GM21723 (cell line): ENCODE measurements around the gene PUDP.
"Not testable (repeated sequence)": the region's sequence is repeated elsewhere in the genome, so short reads cannot be mapped to it uniquely, and the experiment has no call there.

ENCODE experiments used
- ATAC-seq: cut with Tn5 transposase; IDR thresholded peaks from one replicate; pipeline ENCODE4 v1.9.1; 2021; ENCODE audit warnings: mild to moderate bottlenecking, moderate library complexity; ENCODE audit not compliant: unreplicated experiment

Gene PUDP

GRCh38 chrX:7110821-7111276 is 37.1 kb downstream of the PUDP start:
- peak; percentile 54 for ATAC-seq

- peak; percentile 60 for ATAC-seq
These were observed 37.8 kb downstream of the PUDP start for GRCh38 chrX:7109838-7110793.

GRCh38 chrX:7109049-7109531 is 38.9 kb downstream of the PUDP start:
- no peak for ATAC-seq

- no peak for ATAC-seq
These were observed 39.9 kb downstream of the PUDP start for GRCh38 chrX:7108030-7108429.

- no peak for ATAC-seq
These were observed 41.3 kb downstream of the PUDP start for GRCh38 chrX:7106649-7107048.

- no peak for ATAC-seq
These were observed 45.8 kb downstream of the PUDP start for GRCh38 chrX:7102119-7102518.

GRCh38 chrX:7100022-7100421 is 47.9 kb downstream of the PUDP start:
- ATAC-seq, result no peak

- ATAC-seq, result not testable (repeated sequence)
These were observed 52.3 kb downstream of the PUDP start for GRCh38 chrX:7095657-7096056.

- no peak for ATAC-seq
These were observed 54.6 kb downstream of the PUDP start for GRCh38 chrX:7093305-7093704.

- ATAC-seq, result no peak
These were observed 55.4 kb downstream of the PUDP start for GRCh38 chrX:7092543-7092942.

- ATAC-seq, result peak; percentile 42
These were observed 56.0 kb downstream of the PUDP start for GRCh38 chrX:7091923-7092322.

GRCh38 chrX:7090641-7091040 is 57.3 kb downstream of the PUDP start:
- ATAC-seq, result no peak

GRCh38 chrX:7088968-7089615 is 58.9 kb downstream of the PUDP start:
- ATAC-seq, result peak; percentile 42

- ATAC-seq, result no peak
These were observed 61.6 kb downstream of the PUDP start for GRCh38 chrX:7086384-7086783.

- ATAC-seq, result no peak
These were observed 62.1 kb downstream of the PUDP start for GRCh38 chrX:7085879-7086278.

GRCh38 chrX:7084841-7085240 is 63.1 kb downstream of the PUDP start:
- ATAC-seq, result no peak

- peak; percentile 88 for ATAC-seq
These were observed 64.2 kb downstream of the PUDP start for GRCh38 chrX:7083468-7084396.

GRCh38 chrX:7083021-7083420 is 64.9 kb downstream of the PUDP start:
- no peak for ATAC-seq

GRCh38 chrX:7082556-7082955 is 65.4 kb downstream of the PUDP start:
- no peak for ATAC-seq
